RWPE1 (cell line): Measurements from ENCODE around the gene SCAF1.

Experiments
- CTCF ChIA-PET: fragments of 350-600 bp; sonication (Branson Sonifier 250); formaldehyde crosslinking; extraction: SDS; loops from one replicate; lab custom pipeline; 2021; lab: Yijun Ruan, JAX
- POLR2A ChIA-PET: fragments of 400-600 bp; formaldehyde crosslinking; extraction: SDS; loops from one replicate; lab custom pipeline; 2020; ENCODE audit warnings: antibody characterized with exemption; ENCODE audit not compliant: low non-redundant PET; lab: Yijun Ruan, JAX
- DNase-seq: peaks from one replicate; pipeline ENCODE4 v3.0.0; 2012; ENCODE audit warnings: low spot score
- H3K27ac ChIP-seq: fragments of 450-650 bp; 2 replicates; pipeline ENCODE4 v1.5.1; 2017
- CTCF ChIP-seq: fragments of 450-650 bp; conservative IDR thresholded peaks from 2 replicates; pipeline ENCODE4 v1.5.1; 2017; ENCODE audit warnings: low read depth, mild to moderate bottlenecking

The SCAF1 gene

GRCh38 chr19:49656456-49657109 is 14.6 kb downstream of the SCAF1 start:
- ChIA-PET CTCF (interaction anchor here (0.6 to 1.1 kb wide), 2 partner anchors 16 to 19 kb away, joined by 4 read pairs; no protein-coding TSS in a partner anchor), POLR2A (no interaction called here)
- H3K27ac ChIP-seq: peak overlapping the region; percentile 38
- no peak for TF ChIP-seq CTCF
- no peak for DNase-seq

- CTCF ChIA-PET: interaction anchor here (1.1 kb wide), 1 partner anchor 18 kb away, joined by 4 read pairs; no protein-coding TSS in a partner anchor
- POLR2A ChIA-PET: no interaction called here
Observed at GRCh38 chr19:49657493-49658138, 15.6 kb downstream of the SCAF1 start.

GRCh38 chr19:49658139-49658517 is 16.1 kb downstream of the SCAF1 start:
- TF ChIP-seq CTCF: no peak
- CTCF ChIA-PET: no interaction called here

More at GRCh38 chr19:49657493-49658138, 15.6 kb downstream of the SCAF1 start:
- no peak for TF ChIP-seq CTCF
- H3K27ac ChIP-seq: peak overlapping the region; percentile 38
- DNase-seq: no peak

GRCh38 chr19:49658566-49659442 is 16.8 kb downstream of the SCAF1 start:
- peak overlapping the region; percentile 97 for H3K27ac ChIP-seq
- TF ChIP-seq CTCF: no peak
- ChIA-PET CTCF (interaction anchor here (0.6 kb wide), 1 partner anchor 14 kb away, joined by 3 read pairs; no protein-coding TSS in a partner anchor), POLR2A (no interaction called here)
- no peak for DNase-seq

More at GRCh38 chr19:49658139-49658517, 16.1 kb downstream of the SCAF1 start:
- peak overlapping the region; percentile 38; the same call in 1 of the 2 replicates for H3K27ac ChIP-seq
- POLR2A ChIA-PET: no interaction called here
- DNase-seq: no peak

GRCh38 chr19:49660338-49660961 is 18.4 kb downstream of the SCAF1 start:
- POLR2A ChIA-PET: no interaction called here
- CTCF ChIA-PET: no interaction called here
- peak overlapping the region; percentile 97 for H3K27ac ChIP-seq
- TF ChIP-seq CTCF: no peak
- no peak for DNase-seq
